ENCODE data around the gene UVSSA.
A peak's percentile ranks its signal among the peaks of the same experiment; 100 is the strongest.

The UVSSA gene

DNA sequence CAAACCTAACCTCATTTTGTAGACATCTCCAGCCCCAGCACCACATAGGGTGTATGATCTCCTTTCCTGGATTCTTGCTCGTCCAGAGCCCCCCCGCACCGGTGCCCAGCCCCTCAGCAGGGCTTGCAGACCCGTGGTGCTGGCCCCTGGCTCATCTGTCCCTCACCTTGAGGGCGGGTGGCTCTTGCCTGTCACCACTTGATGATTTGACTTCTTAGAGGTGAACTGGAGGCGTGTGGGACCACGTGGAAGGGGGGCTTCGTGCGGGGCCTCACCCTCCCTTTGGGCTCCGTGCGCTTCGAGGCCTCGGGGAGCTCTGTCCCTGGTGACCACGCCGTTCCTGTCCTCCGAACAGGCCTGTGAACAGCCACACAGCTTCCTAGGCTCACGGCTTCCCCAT lies 15.5 kb downstream of the UVSSA start:
- H3K4me3 ChIP-seq (ENCODE audit: low read length): no peak overlapping the region
- no peak for DNase-seq (ENCODE audit: low read depth)
- TF ChIP-seq, protein P1, sequence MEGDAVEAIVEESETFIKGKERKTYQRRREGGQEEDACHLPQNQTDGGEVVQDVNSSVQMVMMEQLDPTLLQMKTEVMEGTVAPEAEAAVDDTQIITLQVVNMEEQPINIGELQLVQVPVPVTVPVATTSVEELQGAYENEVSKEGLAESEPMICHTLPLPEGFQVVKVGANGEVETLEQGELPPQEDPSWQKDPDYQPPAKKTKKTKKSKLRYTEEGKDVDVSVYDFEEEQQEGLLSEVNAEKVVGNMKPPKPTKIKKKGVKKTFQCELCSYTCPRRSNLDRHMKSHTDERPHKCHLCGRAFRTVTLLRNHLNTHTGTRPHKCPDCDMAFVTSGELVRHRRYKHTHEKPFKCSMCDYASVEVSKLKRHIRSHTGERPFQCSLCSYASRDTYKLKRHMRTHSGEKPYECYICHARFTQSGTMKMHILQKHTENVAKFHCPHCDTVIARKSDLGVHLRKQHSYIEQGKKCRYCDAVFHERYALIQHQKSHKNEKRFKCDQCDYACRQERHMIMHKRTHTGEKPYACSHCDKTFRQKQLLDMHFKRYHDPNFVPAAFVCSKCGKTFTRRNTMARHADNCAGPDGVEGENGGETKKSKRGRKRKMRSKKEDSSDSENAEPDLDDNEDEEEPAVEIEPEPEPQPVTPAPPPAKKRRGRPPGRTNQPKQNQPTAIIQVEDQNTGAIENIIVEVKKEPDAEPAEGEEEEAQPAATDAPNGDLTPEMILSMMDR (IDR thresholded peaks at IDR 0.05; ENCODE audit: insufficient read depth, low read depth, low read length, missing control alignments): no peak

DNA sequence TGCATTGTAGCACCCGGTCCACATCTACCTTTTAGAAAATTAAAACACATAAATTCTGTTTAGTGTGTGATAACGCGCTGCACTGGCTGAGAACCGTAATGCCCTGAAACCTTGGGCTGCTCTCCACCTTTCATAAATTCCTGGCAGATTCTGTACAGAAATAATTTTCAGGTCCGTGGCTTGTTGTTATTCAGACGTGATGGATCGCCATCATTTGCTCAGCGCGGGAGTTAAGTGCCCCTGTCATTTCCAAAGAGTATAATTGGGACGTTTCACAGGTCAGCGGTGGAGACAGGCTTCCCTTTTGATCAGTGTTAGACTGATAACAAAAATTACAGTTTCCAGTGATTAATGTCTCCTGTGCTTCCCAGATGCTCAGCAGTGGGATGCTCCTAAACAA lies 16.5 kb downstream of the UVSSA start:
- no peak for DNase-seq (ENCODE audit: low read depth)
- TF ChIP-seq, protein P1 (IDR thresholded peaks at IDR 0.05; ENCODE audit: insufficient read depth, low read depth, low read length, missing control alignments): no peak
- H3K4me3 ChIP-seq (ENCODE audit: low read length): no peak overlapping the region

DNA sequence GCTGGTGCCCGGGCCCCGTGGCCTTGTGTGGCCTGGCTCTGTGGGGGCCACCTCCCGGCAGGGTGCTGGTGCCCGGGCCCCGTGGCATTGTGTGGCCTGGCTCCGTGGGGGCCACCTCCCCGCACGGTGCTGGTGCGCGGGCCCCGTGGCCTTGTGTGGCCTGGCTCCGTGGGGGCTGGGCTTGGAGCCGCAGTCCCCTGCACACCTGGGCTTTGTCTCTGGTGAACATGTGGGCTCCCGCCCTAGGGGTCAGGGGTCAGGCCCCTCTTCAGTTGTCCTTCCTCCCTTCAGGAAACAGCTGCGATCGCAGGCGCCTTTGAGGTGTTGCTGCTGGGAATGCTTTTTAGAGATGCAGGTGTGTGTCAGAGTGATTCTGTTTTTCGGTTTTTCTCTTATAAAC lies 17.2 kb downstream of the UVSSA start:
- H3K4me3 ChIP-seq (ENCODE audit: low read length): no peak overlapping the region
- TF ChIP-seq, protein P1 (IDR thresholded peaks at IDR 0.05; ENCODE audit: insufficient read depth, low read depth, low read length, missing control alignments): no peak
- no peak for DNase-seq (ENCODE audit: low read depth)

DNA sequence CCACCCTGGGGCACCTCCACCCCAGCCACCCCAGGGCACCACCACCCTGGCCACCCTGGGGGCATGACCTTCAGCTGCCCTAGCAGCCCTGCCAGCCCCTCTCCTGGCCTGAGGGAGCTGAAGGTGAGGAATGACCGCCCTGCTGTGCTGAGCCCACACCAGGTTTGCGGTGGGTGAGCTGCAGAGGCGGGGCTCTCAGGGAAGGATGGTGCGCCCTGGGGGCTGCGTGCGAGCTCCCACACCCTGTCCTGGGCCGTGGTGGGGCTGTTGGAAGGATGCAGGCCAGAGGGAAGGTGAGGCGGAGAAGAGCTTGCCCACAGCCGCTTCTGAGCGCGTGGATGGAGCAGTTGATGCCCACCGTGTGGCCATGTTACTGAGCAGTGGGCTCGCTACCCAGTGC lies 17.7 kb downstream of the UVSSA start:
- no peak overlapping the region for H3K4me3 ChIP-seq (ENCODE audit: low read length)
- TF ChIP-seq, protein P1 (IDR thresholded peaks at IDR 0.05; ENCODE audit: insufficient read depth, low read depth, low read length, missing control alignments): no peak
- no peak for DNase-seq (ENCODE audit: low read depth)

DNA sequence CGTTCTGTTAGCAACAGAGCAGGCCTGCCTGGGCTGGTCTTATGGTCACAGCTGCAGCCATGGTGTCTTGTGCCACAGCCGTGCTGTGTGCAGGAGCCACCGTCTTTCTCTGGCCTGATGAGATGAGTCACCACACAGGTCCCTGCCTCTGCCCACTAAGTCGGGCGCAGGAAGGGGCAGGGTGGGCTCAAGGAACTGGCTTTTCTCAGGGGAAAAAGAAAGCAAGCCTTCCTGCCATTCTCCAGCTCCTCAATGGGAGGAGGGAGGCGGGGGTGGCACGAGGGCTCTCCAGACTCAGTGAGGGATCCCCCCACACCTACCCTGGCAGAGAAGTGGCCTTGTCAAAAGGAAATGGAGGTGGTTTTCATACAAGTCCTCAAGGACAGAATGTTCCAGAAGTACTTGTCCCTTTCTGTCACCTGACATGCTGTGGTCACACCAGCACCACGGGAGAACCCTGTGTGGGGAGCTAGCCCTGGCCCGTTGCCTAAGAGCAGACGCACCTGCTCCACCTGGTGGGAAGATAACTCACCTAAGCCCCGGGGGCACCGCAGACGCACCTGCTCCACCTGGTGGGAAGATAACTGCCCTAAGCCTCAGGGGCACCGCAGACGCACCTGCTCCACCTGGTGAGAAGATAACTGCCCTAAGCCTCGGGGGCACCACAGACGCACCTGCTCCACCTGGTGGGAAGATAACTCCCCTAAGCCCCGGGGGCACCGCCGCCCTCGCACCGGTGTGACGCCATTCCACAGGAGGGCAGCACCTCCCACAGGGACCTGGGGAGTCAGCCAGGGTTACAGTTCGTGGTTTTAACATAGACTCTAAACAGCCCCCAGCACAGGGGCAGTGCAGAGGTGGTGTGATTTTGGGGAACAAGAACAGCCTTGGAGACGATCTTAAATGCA lies 18.5 kb downstream of the UVSSA start:
- H3K4me3 ChIP-seq (ENCODE audit: low read length): no peak overlapping the region
- TF ChIP-seq, protein P1 (IDR thresholded peaks at IDR 0.05; ENCODE audit: insufficient read depth, low read depth, low read length, missing control alignments): no peak
- DNase-seq (ENCODE audit: low read depth): peak; percentile 32

DNA sequence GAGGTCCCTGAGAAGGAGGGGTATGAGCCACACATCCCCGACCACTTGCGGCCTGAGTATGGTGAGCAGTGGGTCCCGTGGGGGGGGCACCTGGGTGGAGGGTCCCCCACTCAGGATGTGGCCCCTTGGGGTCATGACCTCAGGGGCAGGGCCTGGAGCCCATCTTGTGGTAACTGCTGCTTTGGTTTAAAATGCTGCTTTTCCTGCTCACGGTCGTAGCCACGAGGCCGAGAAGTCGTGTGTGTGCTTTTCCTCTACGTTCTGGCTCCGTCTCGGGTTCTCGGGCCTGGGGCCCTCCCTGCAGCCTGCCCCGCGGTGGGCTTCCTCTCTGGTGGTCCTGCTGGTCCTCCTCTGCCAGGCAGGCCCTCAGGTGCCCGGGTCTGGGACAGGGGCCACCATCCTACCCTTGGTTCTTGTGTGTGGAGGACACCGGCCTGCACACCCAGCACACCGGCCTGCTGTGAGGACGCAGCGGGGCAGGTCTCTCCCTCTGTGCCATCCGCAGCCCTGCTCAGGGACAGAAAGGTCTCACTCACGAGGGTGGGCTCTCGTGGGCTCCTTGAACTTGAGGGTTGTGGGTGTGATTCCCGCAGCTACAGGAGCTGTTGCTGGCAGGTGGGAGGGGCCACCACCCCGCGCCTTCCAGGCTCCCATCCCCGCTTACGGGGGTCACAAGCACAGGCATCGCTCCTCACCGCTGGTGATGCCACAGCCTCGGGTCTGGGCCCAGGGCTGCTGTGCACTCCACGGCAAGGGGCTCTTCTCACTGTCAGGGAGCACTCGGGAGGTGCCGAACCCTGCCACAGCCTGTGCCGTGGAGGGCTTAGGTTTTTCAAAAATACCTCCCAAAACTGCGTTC lies 19.6 kb downstream of the UVSSA start:
- H3K4me3 ChIP-seq (ENCODE audit: low read length): no peak overlapping the region
- TF ChIP-seq, protein P1 (IDR thresholded peaks at IDR 0.05; ENCODE audit: insufficient read depth, low read depth, low read length, missing control alignments): no peak
- DNase-seq (ENCODE audit: low read depth): no peak
